Left colon (tissue), 2 donors: ENCODE measurements around the gene NME3. TPM values are rescaled to one million over a fixed set of nuclear protein-coding genes. Genes with fewer than 3 reads are reported as not detected.

ENCODE experiments used
- ATAC-seq: fragments of 200-7000 bp; cut with Tn5 transposase; one replicate; pipeline ENCODE4 v1.9.1; 2020; ENCODE audit warnings: mild to moderate bottlenecking, moderate library complexity
- DNase-seq, 2 donors: peaks; one replicate each; pipeline ENCODE4 v3.0.0-alpha.2; 2020
- intact Hi-C, 2 donors: fragments of 100-400 bp; cut with DNase I in 1 of 2; cut with micrococcal nuclease in 1 of 2; formaldehyde crosslinking; loops; one replicate each; pipeline versions ENCODE4 v1.11.2 to v1.14.0; 2022; cut with DNase I, micrococcal nuclease
- total RNA-seq, 2 donors: library from RNA; stranded (reverse); fragmentation: NEBNext Ultra II Directional; extraction: Animal tissue kit (Norgen Biotek cat#: 25700); gene quantifications; one replicate each; pipeline ENCODE4 v1.2.1, GENCODE V29; 2021
- donor health status: DM: no; HTN: no; CAD: no.
- donor health status: DM: yes; HTN: yes; CAD: no.

The NME3 gene
- total RNA-seq, 2 donors from 2014 or later, result 59.5 to 62.9 TPM

- intact Hi-C loops, result no loop called here
- DNase-seq, result no peak
- no peak for ATAC-seq
Measured at GRCh38 chr16:1794908-1795666, 23.7 kb upstream of the NME3 start.

- ATAC-seq, result peak; percentile 16
- peak in 1 of 2 donors; percentile 17 for DNase-seq
- intact Hi-C loops, result no loop called here
Measured at GRCh38 chr16:1794221-1794871, 23.0 kb upstream of the NME3 start.

DNA sequence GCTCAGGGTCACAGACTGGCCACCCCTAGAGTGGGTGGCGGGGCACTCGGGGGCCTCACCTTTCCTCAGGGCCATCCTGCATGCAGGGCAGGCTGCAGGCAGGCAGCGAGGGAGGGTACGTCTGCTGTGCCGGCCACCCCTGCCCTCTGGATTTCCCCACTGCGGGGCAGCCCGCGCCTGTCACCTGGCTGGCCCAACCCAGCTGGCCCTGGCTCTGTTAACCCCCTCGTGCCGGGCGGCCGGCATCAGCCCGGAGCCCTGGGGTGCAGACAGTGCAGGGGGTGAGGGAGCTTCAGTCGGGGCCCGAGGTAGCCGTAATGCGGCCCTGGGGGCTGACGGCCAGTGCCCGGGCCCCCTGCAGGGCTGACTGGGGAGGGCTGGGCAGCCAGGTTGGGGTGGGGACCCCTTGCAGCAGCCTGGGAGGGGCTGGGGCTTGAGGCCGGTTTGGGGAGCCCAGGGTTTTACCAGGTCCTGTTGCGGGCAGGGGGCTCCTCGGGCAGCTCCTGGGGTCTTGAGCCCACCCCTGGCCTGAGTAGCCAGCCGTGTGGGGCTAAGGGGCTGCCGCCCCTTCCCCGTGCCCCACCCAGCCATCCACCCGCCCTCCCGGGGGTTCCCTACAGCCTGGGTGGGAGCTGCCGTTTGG lies 22.4 kb upstream of the NME3 start, which contains the start of gene IGFALS:
Gene IGFALS, minus strand, starts transcription at position 128 of the 643 bp plus-strand sequence. Its CDS starts 53 bp downstream, at position 75.
- DNase-seq, result no peak
- intact Hi-C loops, result no loop called here

GRCh38 chr16:1792836-1793577 lies 21.7 kb upstream of the NME3 start:
- intact Hi-C loops, result no loop called here
- ATAC-seq, result no peak
- peak in 1 of 2 donors; percentile 20 for DNase-seq

More for the DNA sequence above, 22.4 kb upstream of the NME3 start, which contains the start of gene IGFALS:
- peak; percentile 56 for ATAC-seq

DNA sequence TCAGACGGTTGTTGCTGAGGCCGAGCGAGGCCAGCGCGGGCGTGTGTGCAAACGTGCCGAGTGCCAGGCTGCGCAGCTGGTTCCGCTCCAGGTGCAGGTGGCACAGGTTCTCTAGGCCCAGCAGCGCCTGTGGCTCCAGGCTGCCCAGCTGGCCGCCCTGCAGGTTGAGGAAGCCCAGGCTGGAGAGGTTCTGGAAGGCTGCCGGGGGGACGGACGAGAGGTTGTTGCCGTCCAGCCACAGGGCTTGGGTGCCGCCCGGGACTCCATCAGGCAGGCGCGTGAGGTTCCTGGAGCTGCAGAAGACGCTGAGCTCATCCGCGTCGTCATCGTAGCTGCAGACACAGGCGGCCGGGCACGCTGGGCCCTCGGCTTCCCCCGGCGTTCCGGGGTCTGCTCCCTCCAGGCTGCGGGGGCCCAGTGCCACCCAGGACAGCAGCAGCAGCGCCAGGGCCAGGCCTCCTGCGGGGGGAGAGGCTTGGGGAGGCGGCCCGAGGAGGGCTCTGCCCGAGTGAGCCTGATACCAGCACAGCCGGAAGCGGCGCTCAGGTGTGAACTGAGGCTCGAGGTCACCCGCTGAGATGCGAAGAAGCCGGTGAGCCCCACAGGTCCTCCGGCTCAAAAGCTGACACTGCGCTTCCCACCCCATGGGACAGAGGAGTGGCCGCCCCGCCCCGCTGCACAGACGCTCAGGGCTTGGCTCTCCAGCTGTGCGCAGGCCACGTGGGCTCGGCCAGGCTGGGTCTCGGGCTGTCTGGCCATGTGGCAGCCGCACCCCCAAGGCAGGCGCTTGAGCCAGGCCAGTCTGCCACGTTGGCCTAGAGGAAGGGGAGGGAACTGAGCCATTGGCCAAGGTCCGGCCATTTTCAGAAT lies 20.8 kb upstream of the NME3 start:
- intact Hi-C loops, result no loop called here
- DNase-seq, result peak in 1 of 2 donors; percentile 20
- peak; percentile 63 for ATAC-seq

GRCh38 chr16:1791256-1791942 lies 20.1 kb upstream of the NME3 start:
- no peak for DNase-seq
- intact Hi-C loops, result no loop called here
- ATAC-seq, result no peak

- intact Hi-C loops, result no loop called here
- ATAC-seq (no peak), DNase-seq (no peak)
Measured at GRCh38 chr16:1790611-1791255, 19.4 kb upstream of the NME3 start.

DNA sequence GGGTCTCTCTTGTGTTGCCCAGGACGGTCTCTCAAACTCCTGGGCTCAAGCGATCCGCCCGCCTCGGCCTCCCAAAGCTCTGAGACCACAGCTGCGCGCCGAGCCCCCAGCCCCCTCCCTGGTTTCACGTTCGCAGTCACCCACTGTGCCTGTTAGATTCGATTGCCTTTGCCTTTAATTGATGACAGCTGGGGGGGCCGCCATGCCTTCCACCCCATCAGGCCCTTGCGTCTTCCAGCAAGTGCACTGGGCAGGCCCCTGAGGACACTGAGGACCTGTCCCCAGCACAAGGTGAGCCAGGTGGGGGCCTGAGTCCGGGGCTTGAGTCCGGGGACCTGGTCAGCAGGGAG lies 18.9 kb upstream of the NME3 start:
- ATAC-seq (no peak), DNase-seq (peak in 1 of 2 donors; percentile 23)
- intact Hi-C loops, result no loop called here

DNA sequence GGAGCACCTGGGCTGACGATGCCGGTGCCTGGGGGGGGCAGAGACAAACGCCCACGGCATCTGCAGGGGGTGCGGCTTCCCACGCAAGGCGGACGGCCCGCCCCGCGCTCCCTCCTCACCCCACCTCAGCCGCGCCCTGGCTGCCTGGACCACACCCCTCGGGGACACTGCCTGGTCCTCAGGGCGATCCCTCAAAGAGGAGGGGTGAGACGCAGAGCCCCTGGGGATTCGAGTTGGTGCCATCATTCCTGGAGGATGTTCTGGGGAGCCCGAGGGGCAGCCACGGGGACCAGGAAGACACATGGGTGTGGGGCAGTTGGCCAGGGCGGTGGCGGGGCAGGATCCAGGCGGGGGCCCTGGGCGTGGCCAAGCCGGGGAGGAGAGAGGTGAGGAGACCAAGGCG lies 18.3 kb upstream of the NME3 start:
- intact Hi-C loops, result no loop called here
- peak in 1 of 2 donors; percentile 22 for DNase-seq
- ATAC-seq, result peak; percentile 15

- intact Hi-C loops, result no loop called here
- ATAC-seq, result no peak
- DNase-seq, result no peak
Measured at GRCh38 chr16:1788708-1789100, 17.4 kb upstream of the NME3 start.

DNA sequence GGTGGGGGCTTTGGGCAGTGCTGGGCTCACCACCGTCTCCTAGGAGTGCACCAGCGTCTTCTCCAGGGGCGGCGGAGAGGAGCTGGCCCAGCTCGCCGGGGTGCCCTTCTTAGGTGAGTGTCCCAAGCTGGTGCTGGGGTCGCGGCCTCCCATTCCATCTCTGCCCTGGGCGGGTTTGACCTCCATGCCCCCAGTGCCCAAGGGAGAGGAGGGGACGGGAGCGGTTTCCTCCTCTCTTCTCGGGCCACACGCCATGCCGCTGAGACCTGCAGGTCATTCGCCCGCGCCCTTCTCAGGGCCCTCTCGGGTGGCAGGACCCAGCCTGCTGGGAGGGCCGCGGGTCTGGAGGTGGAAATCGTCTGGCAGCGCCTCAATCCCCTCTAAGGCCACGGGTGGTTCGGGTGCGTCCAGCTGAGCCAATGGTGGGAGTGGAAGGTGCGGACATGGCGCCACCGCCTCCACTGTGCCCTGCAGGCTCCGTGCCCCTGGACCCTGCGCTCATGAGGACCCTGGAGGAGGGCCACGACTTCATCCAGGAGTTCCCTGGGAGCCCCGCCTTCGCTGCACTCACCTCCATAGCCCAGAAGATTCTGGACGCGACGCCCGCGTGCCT lies 16.9 kb upstream of the NME3 start:
- ATAC-seq (no peak), DNase-seq (peak in 1 of 2 donors; percentile 20)
- intact Hi-C loops, result no loop called here

DNA sequence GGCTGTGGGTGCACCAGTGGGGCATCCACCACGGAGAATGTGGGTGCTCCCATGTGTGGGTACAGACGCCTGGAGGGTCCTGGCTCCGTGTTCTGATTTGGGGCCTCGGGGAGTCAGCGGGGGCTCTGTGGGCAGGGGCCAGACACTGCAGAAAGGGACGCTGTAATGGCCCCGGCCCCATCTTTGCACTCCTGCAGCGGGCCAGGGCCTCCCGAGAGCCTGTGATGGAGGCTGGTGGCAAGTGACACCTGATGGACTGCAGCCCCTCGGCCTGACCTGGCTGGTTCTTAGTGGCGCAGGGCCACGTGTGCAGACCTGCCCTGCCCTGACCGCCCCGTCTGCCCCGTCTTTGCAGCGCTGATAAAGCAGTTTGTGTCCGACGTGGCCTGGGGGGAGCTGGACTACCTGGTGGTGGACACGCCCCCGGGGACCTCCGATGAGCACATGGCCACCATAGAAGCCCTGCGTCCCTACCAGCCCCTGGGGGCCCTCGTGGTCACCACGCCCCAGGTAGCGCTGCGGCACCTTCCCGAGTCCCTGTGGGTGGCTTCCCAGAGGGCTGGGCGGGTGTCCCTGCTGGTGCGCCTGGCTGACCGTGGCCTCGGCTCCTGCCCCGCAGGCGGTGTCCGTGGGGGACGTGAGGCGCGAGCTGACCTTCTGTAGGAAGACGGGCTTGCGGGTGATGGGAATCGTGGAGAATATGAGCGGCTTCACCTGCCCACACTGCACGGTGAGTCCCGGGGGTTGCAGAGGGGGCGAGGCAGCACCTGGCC lies 16.2 kb upstream of the NME3 start:
- ATAC-seq (no peak), DNase-seq (peak in 1 of 2 donors; percentile 19)
- intact Hi-C loops, result no loop called here

GRCh38 chr16:1787056-1787321 lies 15.6 kb upstream of the NME3 start:
- intact Hi-C loops, result no loop called here
- no peak for DNase-seq

DNA sequence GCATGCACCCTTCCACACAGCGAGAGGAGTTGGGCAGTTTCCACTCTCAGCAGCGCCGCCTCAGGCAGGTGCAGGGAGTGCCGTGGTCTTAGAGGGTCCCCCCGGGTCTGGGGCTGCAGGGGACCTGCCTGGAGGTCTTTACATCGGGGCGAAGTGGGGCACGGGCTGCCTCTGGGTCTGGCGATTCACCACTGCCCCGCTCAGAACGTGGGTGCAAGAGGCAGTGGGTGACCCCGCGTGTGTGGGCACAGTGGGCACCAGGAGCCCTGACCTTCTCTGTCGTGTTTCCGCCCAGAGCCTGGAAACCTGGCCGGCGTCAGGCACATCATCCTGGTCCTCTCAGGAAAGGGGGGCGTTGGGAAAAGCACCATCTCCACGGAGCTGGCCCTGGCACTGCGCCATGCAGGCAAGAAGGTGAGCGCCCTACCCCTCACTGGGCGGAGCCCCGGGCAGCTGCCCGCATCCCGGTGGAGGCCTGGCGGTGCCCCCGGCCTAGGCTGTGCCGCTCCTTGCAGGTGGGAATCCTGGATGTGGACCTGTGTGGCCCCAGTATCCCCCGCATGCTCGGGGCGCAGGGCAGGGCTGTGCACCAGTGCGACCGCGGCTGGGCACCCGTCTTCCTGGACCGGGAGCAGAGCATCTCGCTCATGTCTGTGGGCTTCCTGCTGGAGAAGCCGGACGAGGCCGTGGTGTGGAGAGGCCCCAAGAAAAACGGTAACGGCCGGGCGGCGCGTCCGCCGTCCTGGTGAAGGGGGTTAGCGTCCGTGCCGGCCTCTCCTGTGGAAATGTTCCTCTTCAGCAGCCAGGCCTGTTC lies 15.1 kb upstream of the NME3 start:
- ATAC-seq, result no peak
- intact Hi-C loops, result no loop called here
- DNase-seq, result no peak

More at GRCh38 chr16:1787056-1787321, 15.6 kb upstream of the NME3 start:
- no peak for ATAC-seq

GRCh38 chr16:1785846-1786170 lies 14.5 kb upstream of the NME3 start:
- ATAC-seq, result no peak
- DNase-seq, result peak in 1 of 2 donors; percentile 26
- intact Hi-C loops, result no loop called here
